ENCODE results near the gene PHIP.

DNA sequence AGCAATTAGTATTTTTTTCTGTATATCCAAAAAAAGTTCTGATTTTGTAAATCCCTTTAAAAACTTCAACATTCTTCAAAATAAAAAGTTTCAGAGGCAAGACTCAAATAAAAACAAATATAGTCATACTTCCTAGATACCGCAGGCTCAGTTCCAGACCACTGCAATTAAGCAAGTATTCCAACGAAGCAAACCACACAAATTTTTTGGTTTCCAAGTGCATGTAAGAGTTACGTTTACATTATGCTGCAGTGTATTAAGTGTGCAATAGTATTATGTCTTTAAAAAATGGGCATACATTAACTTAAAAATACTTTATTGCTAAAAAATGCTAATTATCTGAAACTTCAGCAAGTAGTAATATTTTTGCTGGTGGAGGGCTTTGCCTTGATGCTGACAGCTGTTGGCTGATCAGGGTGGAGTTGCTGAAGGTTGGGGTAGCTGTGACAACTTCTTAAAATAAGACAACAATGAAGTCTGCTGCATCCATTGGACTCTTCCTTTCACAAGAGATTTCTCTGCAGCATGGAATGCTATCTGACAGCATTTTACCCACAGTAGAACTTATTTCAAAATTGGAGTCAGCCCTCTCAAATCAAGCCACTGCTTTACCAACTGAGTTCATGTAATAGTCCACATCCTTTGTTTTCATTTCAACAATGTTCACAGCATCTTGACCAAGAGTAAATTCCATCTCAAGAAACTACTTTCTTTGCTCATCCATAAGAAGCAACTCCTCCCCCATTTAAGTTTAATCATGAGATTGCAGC is 46.0 kb downstream of the PHIP start:
- no peak for TF ChIP-seq EZH2 (IDR thresholded peaks at IDR 0.05; ENCODE audit: borderline replicate concordance, low read length)
- TF ChIP-seq, protein P1, sequence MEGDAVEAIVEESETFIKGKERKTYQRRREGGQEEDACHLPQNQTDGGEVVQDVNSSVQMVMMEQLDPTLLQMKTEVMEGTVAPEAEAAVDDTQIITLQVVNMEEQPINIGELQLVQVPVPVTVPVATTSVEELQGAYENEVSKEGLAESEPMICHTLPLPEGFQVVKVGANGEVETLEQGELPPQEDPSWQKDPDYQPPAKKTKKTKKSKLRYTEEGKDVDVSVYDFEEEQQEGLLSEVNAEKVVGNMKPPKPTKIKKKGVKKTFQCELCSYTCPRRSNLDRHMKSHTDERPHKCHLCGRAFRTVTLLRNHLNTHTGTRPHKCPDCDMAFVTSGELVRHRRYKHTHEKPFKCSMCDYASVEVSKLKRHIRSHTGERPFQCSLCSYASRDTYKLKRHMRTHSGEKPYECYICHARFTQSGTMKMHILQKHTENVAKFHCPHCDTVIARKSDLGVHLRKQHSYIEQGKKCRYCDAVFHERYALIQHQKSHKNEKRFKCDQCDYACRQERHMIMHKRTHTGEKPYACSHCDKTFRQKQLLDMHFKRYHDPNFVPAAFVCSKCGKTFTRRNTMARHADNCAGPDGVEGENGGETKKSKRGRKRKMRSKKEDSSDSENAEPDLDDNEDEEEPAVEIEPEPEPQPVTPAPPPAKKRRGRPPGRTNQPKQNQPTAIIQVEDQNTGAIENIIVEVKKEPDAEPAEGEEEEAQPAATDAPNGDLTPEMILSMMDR (IDR thresholded peaks at IDR 0.05; ENCODE audit: low read length), result no peak
